ENCODE results near the gene UBAP1.
"Not testable (repeated sequence)": the region's sequence is repeated elsewhere in the genome, so short reads cannot be mapped to it uniquely, and the experiment has no call there.

UBAP1 gene

GRCh38 chr9:34179213-34180136, 632 bp downstream of the UBAP1 start:
- DNase-seq: peak in 1 of 2 experiments; percentile 32

DNA sequence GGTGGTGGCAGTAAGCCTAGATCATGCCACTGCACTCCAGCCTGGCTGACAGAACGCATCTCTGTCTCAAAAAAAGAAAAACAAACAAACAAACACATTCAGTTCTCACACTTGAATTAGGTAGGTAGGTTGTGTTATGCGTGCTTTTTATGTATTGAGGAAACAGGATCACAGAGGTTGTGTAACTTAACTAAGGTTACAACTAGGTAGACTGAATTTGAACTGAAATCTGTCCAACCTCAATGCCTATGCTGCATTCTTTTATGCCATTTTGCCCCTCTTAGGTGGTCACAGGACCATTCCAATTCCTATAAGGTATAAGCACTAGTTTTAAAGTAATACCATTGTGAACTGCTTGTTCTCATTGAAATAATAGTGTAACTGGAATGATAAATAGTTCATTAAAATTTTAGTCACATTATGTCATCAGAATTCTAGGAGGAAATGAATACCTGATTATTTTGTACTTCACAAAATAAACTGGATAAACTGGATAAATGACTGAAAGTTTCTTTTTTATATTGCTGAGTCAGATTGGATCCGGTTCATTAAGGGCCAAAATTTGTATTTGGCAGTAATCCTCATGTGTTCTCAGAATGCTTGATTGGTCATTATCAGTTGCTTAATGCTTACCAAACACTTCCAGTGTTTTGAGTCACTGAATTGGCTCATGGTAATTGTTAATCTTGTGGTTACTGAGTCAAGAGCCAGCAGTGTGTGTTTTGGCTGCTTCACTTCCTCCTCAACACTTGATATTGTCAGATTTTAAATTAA, 7.1 kb downstream of the UBAP1 start:
- DNase-seq: peak; percentile 12 to 65

GRCh38 chr9:34187891-34188240, 9.0 kb downstream of the UBAP1 start:
- no peak for DNase-seq

DNA sequence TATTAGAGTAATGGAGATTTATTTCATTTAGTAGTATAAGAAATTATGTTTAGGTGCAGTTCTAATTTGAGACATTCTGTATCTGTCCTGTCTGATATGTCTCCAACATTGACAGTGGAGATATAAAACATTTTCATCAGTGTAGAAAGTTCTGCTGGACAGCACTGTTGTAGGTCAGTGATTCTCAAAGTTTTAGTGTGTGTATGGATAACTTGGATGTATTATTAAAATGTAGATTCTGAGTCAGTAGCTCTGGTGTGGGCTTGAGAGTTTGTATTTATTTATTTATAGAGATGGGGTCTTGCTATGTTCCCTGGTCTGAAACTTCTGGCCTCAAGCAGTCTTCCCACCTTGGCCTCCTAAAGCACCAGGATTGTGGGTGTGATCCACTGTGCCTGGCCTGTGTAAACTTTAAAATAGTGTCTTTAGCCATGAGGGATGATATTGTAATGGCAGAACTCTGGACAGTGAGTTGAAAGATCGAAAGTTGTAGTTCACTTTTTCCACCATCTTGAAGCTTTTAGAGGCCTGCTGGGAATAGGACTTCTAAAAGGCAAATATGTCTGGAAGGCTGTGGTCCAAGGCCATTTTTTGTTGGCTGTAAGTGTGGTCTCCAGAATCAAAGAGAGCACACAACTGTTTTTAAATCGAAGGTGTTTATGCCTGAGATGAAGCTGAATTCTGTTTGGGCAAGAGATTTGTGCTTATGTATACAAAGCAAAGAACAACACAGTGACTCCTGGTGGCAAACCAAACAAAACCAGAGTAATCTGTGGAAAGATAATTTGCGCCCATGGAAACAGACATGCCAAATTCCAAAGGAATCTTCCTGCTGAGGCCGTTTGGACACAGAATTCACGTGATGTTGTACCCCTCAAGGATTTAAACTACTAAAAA, 12.4 kb downstream of the UBAP1 start:
- DNase-seq: peak in 1 of 2 experiments; percentile 9

DNA sequence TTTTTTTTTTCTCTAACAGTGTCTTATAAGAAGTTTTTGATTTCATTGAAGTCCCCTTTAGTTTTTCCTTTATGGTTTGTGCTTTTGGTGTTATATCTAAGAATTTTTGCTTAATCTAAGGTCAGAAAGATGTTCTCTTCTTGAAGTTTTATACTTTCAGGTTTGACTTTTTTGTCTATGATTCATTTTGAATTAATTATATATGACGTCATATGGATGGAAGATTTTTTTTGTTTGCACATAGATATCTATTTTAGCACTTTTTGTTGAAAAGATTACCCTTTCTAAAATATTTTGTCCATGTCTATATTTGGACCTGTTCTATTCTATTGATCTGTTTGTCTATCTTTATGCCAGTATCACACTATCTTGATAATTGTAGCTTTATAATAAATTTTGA, 16.3 kb downstream of the UBAP1 start:
- no peak for DNase-seq

DNA sequence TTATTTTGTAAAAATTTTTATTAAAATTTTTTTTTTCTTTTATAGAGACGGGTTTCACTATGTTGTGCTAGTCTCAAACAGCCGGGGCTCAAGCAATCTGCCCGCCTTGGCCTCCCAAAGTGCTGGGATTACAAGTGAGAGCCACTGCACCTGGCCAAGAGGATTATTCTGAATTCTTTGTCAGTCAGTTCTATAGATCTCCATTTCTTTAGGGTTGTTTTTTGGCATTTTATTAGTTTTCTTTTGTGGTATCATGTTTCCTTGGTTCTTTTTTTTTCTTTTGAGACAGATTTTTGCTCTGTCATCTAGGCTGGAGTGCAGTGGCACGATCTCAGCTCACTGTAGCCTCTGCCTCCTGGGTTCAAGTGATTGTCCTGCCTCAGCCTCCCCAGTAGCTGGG, 18.4 kb downstream of the UBAP1 start:
- DNase-seq: not testable (repeated sequence)

DNA sequence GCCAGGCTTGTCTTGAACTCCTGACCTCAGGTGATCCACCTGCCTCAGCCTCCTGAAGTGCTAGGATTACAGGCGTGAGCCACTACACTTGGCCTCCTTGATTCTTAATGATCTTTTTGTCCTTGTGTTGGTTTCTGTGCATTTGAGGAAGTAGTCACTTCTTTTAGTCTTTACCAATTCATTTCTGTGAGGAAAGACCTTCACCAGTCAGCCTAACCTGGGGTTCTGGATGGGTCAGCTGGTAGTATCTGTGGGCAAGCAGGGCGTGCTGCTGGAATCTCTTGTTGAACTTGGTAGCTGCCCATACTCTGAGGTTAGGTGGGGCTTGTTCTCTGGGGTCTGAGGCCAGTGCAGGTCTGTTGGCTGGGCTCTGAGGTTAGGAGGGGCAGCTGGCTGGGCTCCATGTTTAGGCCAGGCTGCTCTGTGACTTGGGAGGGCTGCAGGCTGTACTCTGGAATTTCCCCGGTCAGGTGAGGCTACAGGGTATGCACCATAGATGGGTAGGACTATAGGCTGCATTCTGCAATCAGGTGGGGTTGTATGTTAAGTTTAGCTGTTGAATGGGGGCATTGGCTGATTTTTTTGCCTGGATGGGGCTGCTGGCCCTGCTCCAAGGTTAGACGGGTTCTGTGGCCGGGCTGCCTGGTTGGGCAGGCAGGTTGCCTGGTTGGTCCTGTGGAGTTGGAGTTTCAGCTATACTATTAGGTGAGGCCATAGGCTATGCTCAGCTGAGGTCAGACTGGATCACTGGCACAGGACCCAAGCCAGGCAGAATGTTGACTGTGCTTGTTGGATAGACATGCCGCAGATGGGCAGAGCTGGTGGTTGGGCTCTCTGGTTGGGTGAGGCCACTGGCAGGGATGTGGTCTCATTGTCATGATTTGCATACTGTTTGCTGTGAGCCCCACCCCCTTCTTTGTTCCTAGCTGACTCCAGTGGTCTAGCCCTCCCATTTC, 19.2 kb downstream of the UBAP1 start:
- no peak for DNase-seq

DNA sequence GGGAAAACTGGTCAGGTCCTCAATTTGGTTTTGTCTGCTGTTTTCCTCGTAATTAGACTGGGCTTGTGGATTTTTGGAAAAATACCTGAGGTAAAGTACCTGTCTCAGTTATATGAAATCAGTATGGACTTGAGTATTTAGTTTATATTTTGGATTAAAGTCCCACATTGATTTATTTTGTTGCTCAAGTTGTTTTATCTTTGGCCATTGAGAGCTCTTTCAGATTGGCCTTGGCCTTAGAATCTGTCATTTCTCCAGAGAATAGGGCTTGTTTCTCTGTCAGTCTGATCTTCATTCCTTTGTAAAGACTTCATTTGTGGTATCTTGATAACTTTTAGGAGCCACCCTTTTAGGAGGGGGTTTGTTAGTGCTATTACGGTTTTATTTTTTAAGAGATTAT, 21.2 kb downstream of the UBAP1 start:
- DNase-seq: no peak

GRCh38 chr9:34203275-34203991, 24.6 kb downstream of the UBAP1 start:
- DNase-seq: no peak

GRCh38 chr9:34203992-34204635, 25.3 kb downstream of the UBAP1 start:
- DNase-seq: no peak

- no peak for DNase-seq
Measured at GRCh38 chr9:34205102-34205501, 26.3 kb downstream of the UBAP1 start.

DNA sequence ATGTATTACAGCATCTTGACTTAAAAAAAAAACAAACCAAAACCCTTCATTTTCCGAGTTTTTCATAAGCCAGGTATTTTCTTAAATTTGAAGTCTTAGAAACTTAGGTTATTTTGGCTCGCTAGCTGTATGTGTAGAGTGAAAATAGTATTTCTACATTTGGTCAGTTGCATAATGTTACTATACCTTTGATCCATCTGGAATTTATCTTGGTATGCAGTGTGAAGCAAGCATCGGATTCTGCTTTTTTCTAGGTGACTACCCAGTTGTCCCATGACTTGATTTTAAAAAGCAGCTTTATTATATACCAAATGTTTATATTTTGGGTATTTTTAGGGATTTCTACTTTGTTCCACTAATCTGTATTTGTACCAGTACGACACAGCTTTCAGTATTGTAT, 27.7 kb downstream of the UBAP1 start:
- DNase-seq: no peak

GRCh38 chr9:34211395-34211794, 32.6 kb downstream of the UBAP1 start:
- no peak for DNase-seq

DNA sequence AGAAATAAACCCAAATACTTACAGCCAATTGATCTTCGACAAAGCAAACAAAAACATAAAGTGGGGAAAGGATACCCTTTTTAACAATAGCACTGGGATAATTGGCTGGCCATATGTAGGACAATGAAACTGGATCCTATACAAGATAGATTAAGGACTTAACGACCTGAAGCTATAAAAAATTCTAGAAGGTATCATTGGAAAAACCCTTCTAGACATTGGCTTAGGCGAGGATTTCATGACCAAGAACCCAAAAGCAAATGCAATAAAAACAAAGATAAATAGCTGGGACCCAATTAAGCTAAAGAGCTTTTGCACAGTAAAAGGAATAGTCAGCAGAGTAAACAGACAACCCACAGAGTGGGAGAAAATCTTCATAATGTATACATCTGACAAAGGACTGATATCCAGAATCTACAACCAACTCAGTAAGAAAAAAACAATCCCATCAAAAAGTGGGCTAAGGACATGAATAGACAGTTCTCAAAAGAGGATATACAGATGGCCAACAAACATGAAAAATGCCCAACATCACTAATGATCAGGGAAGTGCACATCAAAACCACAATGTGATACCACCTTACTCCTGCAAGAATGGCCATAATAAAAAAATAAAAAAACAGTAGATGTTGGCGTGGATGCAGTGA, 35.6 kb downstream of the UBAP1 start:
- not testable (repeated sequence) for DNase-seq

DNA sequence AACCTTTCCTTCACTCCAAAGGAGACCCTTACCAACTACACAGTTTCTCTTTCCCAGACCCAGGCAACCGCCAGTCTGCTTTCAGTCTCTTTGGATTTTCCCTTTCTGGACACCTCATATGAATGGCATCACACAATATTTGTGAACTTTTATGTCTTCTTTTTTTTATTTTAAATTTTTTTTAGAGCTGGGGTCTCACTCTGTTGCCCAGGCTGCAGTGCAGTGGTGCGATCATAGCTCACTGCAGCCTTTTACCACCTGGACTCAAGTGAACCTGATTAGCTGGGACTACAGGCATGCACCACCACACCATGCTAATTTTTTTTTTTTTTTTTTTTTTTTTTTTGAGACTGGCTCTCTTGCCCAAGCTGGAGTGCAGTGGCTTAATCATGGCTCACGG, 37.5 kb downstream of the UBAP1 start:
- no peak for DNase-seq

- DNase-seq: not testable (repeated sequence)
Measured at GRCh38 chr9:34217015-34217414, 38.2 kb downstream of the UBAP1 start.

DNA sequence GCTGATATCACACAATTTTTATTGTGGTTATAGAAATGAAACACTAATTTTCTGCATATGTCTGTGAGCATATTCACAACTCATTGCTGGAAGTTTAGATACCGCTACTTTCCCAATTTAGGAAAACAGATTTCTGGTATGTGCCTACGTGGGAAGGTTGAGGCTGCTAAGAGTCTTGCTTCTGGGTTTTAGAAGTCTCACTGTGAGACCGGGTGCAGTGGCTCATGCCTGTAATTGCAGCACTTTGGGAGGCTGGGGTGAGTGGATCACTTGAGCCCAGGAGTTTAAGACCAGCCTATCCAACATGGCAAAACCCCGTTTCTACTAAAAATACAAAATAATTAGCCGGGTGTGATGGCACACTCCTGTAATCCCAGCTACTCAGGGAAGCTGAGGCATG, 39.6 kb downstream of the UBAP1 start:
- DNase-seq: no peak

DNA sequence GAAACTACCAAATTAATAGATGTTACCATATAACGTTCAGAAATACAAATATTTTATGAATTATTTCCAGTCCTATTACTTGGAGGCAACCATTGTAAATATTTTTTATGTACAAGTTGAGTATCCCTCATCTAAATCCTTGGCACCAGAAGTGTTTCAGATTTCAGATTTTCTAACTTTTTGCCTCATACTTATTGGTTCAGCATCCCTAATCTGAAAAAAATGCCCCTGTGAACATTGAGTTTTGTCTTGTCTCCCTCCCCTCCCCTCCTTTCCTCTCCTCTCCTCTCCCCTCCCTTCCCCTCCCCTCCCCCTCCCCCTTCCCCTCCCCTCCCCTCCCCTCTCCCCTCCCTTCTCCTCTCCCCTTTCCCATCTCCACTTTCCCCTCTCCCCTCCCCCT, 40.6 kb downstream of the UBAP1 start:
- DNase-seq: no peak

- no peak for DNase-seq
Measured at GRCh38 chr9:34220218-34220617, 41.4 kb downstream of the UBAP1 start.

DNA sequence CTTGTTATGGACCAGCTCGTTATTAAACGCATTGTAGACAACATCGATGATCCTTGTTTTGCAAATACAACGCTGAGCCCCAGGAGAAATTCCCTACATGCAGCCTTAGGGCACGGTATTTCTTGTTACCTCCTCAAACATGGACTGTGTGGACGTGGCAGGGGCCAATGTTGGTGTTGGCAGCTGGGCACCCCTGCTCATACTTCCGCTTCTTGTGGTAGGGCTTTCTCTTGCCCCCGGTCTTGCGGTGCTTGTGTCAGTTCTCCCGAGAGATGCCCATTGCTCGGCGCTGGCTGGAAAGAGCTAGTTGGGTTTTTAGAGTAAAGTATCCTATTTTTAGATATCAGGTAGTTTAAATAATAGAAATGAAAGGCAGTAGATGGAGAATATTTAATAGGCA, 45.5 kb downstream of the UBAP1 start:
- DNase-seq: no peak

Measured in SW 1271 (cell line).